ENCODE data around the gene KLF7. TPM values are rescaled to one million over a fixed set of nuclear protein-coding genes. Genes with fewer than 3 reads are reported as not detected.

The KLF7 gene
- polyA plus RNA-seq, 2 of the 4 experiments (the other 2 are of a cell fraction): 17.8 to 29.8 TPM

DNA sequence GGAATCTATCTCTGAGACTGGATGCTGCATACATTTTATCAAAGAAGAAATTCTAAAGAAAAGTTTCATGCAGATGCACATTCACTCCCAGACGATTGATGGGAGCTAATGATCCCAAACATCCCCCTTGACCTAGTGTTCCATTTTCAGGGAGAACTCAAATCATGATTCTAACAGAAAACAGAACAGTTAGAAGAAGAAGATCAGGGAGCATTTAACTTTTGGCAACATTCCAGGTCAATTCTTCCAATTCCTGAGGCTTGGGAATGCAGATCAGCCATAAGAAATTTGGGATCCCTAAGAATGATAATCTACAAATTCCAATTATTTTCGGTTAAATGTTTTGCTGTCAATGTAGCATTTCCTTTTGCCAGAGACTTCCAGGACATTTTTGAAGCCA lies 129.9 kb downstream of the KLF7 start:
- 46% methylated on average over 2 of the region's 2 CpGs for WGBS (ENCODE audit: missing lambda C conversion rate)
- TF ChIP-seq ZNF302 (CRISPR knock-in tag; IDR thresholded peaks at IDR 0.05) (no peak), CBX8 (IDR thresholded peaks at IDR 0.05) (no peak), ESRRA (IDR thresholded peaks at IDR 0.05; ENCODE audit: borderline replicate concordance, low read length) (no peak), FOSB (CRISPR knock-in tag; IDR thresholded peaks at IDR 0.05) (no peak), BHLHE40 (IDR thresholded peaks at IDR 0.05; ENCODE audit: low read depth, low read length) (no peak), CHD2 (IDR thresholded peaks at IDR 0.05; ENCODE audit: low read length, partially characterized antibody) (no peak), POLR2A (IDR thresholded peaks at IDR 0.05; ENCODE audit: low read length) (no peak), HES2 (IDR thresholded peaks at IDR 0.05) (no peak), NR3C1 (IDR thresholded peaks at IDR 0.05) (no peak), RCOR1 (IDR thresholded peaks at IDR 0.05; ENCODE audit: low read depth, low read length) (no peak), CBX2 (IDR thresholded peaks at IDR 0.05; ENCODE audit: borderline replicate concordance, low read depth) (no peak), RARB (CRISPR knock-in tag; IDR thresholded peaks at IDR 0.05) (no peak), KDM1A (IDR thresholded peaks at IDR 0.05; ENCODE audit: low read depth) (no peak), HOXA7 (CRISPR knock-in tag; IDR thresholded peaks at IDR 0.05) (no peak)
- TF ChIP-seq, protein P1, sequence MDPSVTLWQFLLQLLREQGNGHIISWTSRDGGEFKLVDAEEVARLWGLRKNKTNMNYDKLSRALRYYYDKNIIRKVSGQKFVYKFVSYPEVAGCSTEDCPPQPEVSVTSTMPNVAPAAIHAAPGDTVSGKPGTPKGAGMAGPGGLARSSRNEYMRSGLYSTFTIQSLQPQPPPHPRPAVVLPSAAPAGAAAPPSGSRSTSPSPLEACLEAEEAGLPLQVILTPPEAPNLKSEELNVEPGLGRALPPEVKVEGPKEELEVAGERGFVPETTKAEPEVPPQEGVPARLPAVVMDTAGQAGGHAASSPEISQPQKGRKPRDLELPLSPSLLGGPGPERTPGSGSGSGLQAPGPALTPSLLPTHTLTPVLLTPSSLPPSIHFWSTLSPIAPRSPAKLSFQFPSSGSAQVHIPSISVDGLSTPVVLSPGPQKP (IDR thresholded peaks at IDR 0.05; ENCODE audit: low read depth, low read length): no peak
- TF ChIP-seq, protein P2, sequence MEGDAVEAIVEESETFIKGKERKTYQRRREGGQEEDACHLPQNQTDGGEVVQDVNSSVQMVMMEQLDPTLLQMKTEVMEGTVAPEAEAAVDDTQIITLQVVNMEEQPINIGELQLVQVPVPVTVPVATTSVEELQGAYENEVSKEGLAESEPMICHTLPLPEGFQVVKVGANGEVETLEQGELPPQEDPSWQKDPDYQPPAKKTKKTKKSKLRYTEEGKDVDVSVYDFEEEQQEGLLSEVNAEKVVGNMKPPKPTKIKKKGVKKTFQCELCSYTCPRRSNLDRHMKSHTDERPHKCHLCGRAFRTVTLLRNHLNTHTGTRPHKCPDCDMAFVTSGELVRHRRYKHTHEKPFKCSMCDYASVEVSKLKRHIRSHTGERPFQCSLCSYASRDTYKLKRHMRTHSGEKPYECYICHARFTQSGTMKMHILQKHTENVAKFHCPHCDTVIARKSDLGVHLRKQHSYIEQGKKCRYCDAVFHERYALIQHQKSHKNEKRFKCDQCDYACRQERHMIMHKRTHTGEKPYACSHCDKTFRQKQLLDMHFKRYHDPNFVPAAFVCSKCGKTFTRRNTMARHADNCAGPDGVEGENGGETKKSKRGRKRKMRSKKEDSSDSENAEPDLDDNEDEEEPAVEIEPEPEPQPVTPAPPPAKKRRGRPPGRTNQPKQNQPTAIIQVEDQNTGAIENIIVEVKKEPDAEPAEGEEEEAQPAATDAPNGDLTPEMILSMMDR (IDR thresholded peaks at IDR 0.05): no peak
- no peak for FAIRE-seq

GRCh38 chr2:207032490-207032889 lies 133.3 kb downstream of the KLF7 start:
- no peak overlapping the region for H3K27ac ChIP-seq
- H3K4me2 ChIP-seq: no peak overlapping the region
- ChIA-PET POLR2A (no interaction called here), CTCF (no interaction called here)
- ATAC-seq: no peak
- WGBS (ENCODE audit: missing lambda C conversion rate): 3% methylated on average over 2 of the region's 2 CpGs
- TF ChIP-seq MAX (IDR thresholded peaks at IDR 0.05): no peak
- TF ChIP-seq ZSCAN20 (CRISPR knock-in tag; IDR thresholded peaks at IDR 0.05): no peak
- TF ChIP-seq PHF8 (IDR thresholded peaks at IDR 0.05; ENCODE audit: borderline replicate concordance, low read depth): no peak
- TF ChIP-seq ZFP36 (IDR thresholded peaks at IDR 0.05; ENCODE audit: borderline replicate concordance, partially characterized antibody): no peak
- TF ChIP-seq RFX5 (IDR thresholded peaks at IDR 0.05): no peak
- no peak for TF ChIP-seq POLR2AphosphoS2 (conservative IDR thresholded peaks at IDR 0.05; ENCODE audit: low read length)
- no peak for TF ChIP-seq TP53 (CRISPR knock-in tag; IDR thresholded peaks at IDR 0.05)
- TF ChIP-seq CBX2 (IDR thresholded peaks at IDR 0.05; ENCODE audit: borderline replicate concordance, low read depth): no peak
- no peak for TF ChIP-seq FOSB (CRISPR knock-in tag; IDR thresholded peaks at IDR 0.05)
- no peak for TF ChIP-seq HDAC2 (IDR thresholded peaks at IDR 0.05)
- no peak for TF ChIP-seq EP300 (IDR thresholded peaks at IDR 0.05)
- TF ChIP-seq MAZ (IDR thresholded peaks at IDR 0.05; ENCODE audit: borderline replicate concordance, low read depth, low read length): no peak
- TF ChIP-seq E2F6 (IDR thresholded peaks at IDR 0.05; ENCODE audit: borderline replicate concordance, low read depth): no peak
- TF ChIP-seq FOSL2 (IDR thresholded peaks at IDR 0.05): no peak
- TF ChIP-seq FOSL2 (CRISPR knock-in tag; IDR thresholded peaks at IDR 0.05): no peak
- TF ChIP-seq USF2 (IDR thresholded peaks at IDR 0.05): no peak
- TF ChIP-seq NR3C1 (IDR thresholded peaks at IDR 0.05): no peak
- TF ChIP-seq JUN (IDR thresholded peaks at IDR 0.05): no peak
- TF ChIP-seq CBX8 (IDR thresholded peaks at IDR 0.05): no peak
- TF ChIP-seq POLR2A (IDR thresholded peaks at IDR 0.05; ENCODE audit: low read length): no peak
- peaks cover 9% of the 10 kb centered on the region; the same call in 2 of the 3 replicates for H3K9me3 ChIP-seq
- no peak for FAIRE-seq
- DNase-seq (ENCODE audit: low read depth in 1 of 2, low spot score in 1 of 2): no peak
- no peaks in the 10 kb centered on the region for H3K4me1 ChIP-seq
- no peak overlapping the region for H3K4me3 ChIP-seq

More for the DNA sequence above, 129.9 kb downstream of the KLF7 start:
- no peaks in the 10 kb centered on the region for H3K4me1 ChIP-seq
- DNase-seq (ENCODE audit: low read depth in 1 of 2, low spot score in 1 of 2) (no peak), ATAC-seq (no peak)
- no peak overlapping the region for H3K4me3 ChIP-seq
- no peak overlapping the region for H3K4me2 ChIP-seq
- peaks cover 9% of the 10 kb centered on the region; the same call in 2 of the 3 replicates for H3K9me3 ChIP-seq
- no peak overlapping the region for H3K27ac ChIP-seq
- CTCF ChIA-PET: no interaction called here
- POLR2A ChIA-PET: no interaction called here

All from A549 (cell line).